ENCODE results near the gene C2orf72.
"Not testable (repeated sequence)": the region's sequence is repeated elsewhere in the genome, so short reads cannot be mapped to it uniquely, and the experiment has no call there.

C2orf72 gene

GRCh38 chr2:231067531-231067930, 30.2 kb downstream of the C2orf72 start:
- DNase-seq (ENCODE audit: low read depth in 2 of 3, low spot score in 2 of 3) = not testable (repeated sequence)

GRCh38 chr2:231068525-231069222, 31.4 kb downstream of the C2orf72 start:
- no peak for DNase-seq (ENCODE audit: low read depth in 2 of 3, low spot score in 2 of 3)

GRCh38 chr2:231069379-231070054, 32.2 kb downstream of the C2orf72 start:
- no peak for DNase-seq (ENCODE audit: low read depth in 2 of 3, low spot score in 2 of 3)

- no peak for DNase-seq (ENCODE audit: low read depth in 2 of 3, low spot score in 2 of 3)
Observed at GRCh38 chr2:231084565-231084964, 47.2 kb downstream of the C2orf72 start.

- no peak for DNase-seq (ENCODE audit: low read depth in 2 of 3, low spot score in 2 of 3)
Observed at GRCh38 chr2:231088754-231089153, 51.4 kb downstream of the C2orf72 start.

GRCh38 chr2:231093933-231094332, 56.6 kb downstream of the C2orf72 start:
- DNase-seq (ENCODE audit: low read depth in 2 of 3, low spot score in 2 of 3) = no peak

- no peak for DNase-seq (ENCODE audit: low read depth in 2 of 3, low spot score in 2 of 3)
Observed at GRCh38 chr2:231094736-231095346, 57.5 kb downstream of the C2orf72 start.
